PC-3 (cell line): ENCODE results near the gene SAMSN1. TPM values are rescaled to one million over a fixed set of nuclear protein-coding genes. Genes with fewer than 3 reads are reported as not detected.

Experiments used
- ATAC-seq: fragments of 200-7000 bp; cut with Tn5 transposase; 2 replicates; pipeline ENCODE4 v1.9.1; 2020; ENCODE audit warnings: mild to moderate bottlenecking, moderate library complexity
- BruUV-seq: library from RNA; stranded (reverse); fragments of 400-500 nt; replicated peaks from 2 replicates; lab custom pipeline; 2021; lab: Mats Ljungman, UMichigan
- CTCF ChIA-PET: fragments of 300-600 bp; sonication (Branson Sonifier 250); formaldehyde crosslinking; loops from one replicate; lab custom pipeline; 2022; ENCODE audit warnings: antibody characterized with exemption; lab: Charles Lee
- POLR2A ChIA-PET: fragments of 300-600 bp; sonication (Branson Sonifier 250); formaldehyde crosslinking; loops from one replicate; lab custom pipeline; 2022; ENCODE audit warnings: antibody characterized with exemption; ENCODE audit not compliant: unreplicated experiment; lab: Charles Lee
- DNase-seq: peaks from one replicate; pipeline ENCODE4 v3.0.0-alpha.2; 2015
- H2AFZ ChIP-seq: fragments of 300-600 bp; sonication (generic); 2 replicates; pipeline ENCODE4 v1.6.0; 2016; ENCODE audit warnings: antibody characterized with exemption, low read length
- H3F3A ChIP-seq: fragments of 300-600 bp; sonication (generic); one replicate; pipeline ENCODE4 v1.6.0; 2017; ENCODE audit warnings: antibody characterized with exemption, low read length, control low read depth, mild to moderate bottlenecking; ENCODE audit not compliant: unreplicated experiment
- H3K27ac ChIP-seq: fragments of 300-600 bp; sonication (generic); 2 replicates; pipeline ENCODE4 v1.5.1; 2016; ENCODE audit warnings: mild to moderate bottlenecking, low read length
- H3K27me3 ChIP-seq: fragments of 300-600 bp; sonication (generic); 2 replicates; pipeline ENCODE4 v1.6.1; 2016; ENCODE audit warnings: low read length, mixed read lengths
- H3K36me3 ChIP-seq: fragments of 300-600 bp; sonication (generic); 2 replicates; pipeline ENCODE4 v1.6.1; 2016; ENCODE audit warnings: low read depth, mixed run types, low read length, mixed read lengths
- H3K4me1 ChIP-seq: fragments of 300-600 bp; sonication (generic); 2 replicates; pipeline ENCODE4 v1.5.1; 2016; ENCODE audit warnings: low read length; ENCODE audit not compliant: insufficient read depth
- H3K4me2 ChIP-seq: fragments of 300-600 bp; sonication (generic); 2 replicates; pipeline ENCODE4 v1.6.0; 2016; ENCODE audit warnings: low read length
- H3K4me3 ChIP-seq: fragments of 300-600 bp; sonication (generic); 2 replicates; pipeline ENCODE4 v1.5.1; 2016; ENCODE audit warnings: mild to moderate bottlenecking, low read length, mixed read lengths
- H3K79me2 ChIP-seq: fragments of 300-600 bp; sonication (generic); 2 replicates; pipeline ENCODE4 v1.6.1; 2017; ENCODE audit warnings: low read length, mixed read lengths
- H3K9ac ChIP-seq: fragments of 300-600 bp; sonication (generic); 2 replicates; pipeline ENCODE4 v1.6.0; 2016; ENCODE audit warnings: mild to moderate bottlenecking, low read length
- H3K9me2 ChIP-seq: fragments of 300-600 bp; sonication (generic); replicated peaks from 2 replicates; pipeline ENCODE4 v1.6.1; 2016; ENCODE audit warnings: mixed run types, low read length, mixed read lengths
- H3K9me3 ChIP-seq: fragments of 300-600 bp; sonication (generic); 2 replicates; pipeline ENCODE4 v1.6.1; 2016; ENCODE audit warnings: low read length, mixed read lengths
- H4K20me1 ChIP-seq: fragments of 300-600 bp; sonication (generic); 2 replicates; pipeline ENCODE4 v1.6.1; 2016; ENCODE audit warnings: low read length, mixed read lengths
- EZH2 ChIP-seq: fragments of 300-600 bp; sonication (generic); IDR thresholded peaks from one replicate; pipeline ENCODE4 v1.6.1; 2017; ENCODE audit warnings: antibody characterized with exemption, mild to moderate bottlenecking, low read length; ENCODE audit not compliant: unreplicated experiment
- EZH2phosphoT487 ChIP-seq: fragments of 300-600 bp; sonication (generic); IDR thresholded peaks from 2 replicates; pipeline ENCODE4 v1.6.1; 2018; ENCODE audit warnings: mild to moderate bottlenecking, antibody characterized with exemption, low read length, borderline replicate concordance
- intact Hi-C: fragments of 100-400 bp; cut with micrococcal nuclease; formaldehyde crosslinking; loops from 2 replicates; pipeline ENCODE4 v1.9.0; 2023
- total RNA-seq: library from RNA; depleted of rRNA; stranded (reverse); fragments of >200 nt; gene quantifications from 2 replicates; pipeline ENCODE4 v1.2.3, GENCODE V29; 2014
- TF ChIP-seq, protein P1 (sequence below): fragments of 300-600 bp; sonication (generic); conservative IDR thresholded peaks from 2 replicates; pipeline ENCODE4 v1.5.1; 2017; ENCODE audit warnings: antibody characterized with exemption, low read depth, mild to moderate bottlenecking, low read length

The SAMSN1 gene
- total RNA-seq, 1 experiment from 2014 or later, result not detected

DNA sequence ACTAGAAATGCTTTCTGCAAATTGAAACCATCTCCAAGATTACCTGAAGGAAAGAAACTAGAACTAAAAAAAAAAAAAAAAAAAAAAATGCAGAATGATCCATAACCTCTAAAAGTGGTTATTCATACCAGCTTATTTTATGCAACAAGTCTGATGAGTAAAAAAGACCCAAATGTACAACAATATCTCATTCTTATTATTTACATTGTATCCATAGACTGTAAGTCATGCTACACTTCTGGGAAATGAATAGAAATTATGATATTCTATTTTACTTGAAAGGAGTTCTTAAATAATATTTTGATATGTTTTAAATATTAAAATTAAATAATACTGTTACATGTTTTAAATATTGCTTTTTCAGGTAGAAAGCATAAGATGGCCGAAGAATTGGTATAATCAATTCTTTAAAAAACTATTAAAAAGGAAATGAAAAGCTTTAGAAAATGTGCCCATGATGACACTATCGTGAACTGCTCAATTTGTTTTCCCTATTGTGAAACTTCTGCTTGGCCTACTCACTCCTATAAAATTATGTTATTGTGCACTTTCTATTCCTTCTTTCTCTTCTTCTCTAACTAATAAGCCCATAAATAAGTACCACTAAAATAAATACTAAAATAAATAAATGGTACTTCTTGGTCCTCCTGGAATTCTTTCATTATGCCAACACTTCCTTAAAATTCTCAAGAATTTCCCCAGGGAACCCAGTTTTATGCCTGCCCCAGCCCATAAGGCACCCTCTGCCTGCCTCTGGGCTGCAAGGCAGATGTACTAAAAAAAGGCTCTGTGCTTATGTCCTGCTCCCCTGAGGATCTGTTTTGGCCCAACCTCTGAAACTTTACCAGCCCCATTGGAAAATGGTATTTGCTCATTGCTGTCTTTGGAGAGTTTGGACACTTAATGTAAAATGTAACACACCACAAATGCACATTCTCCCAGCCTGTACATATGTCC, 18.1 kb downstream of the SAMSN1 start:
- CTCF ChIA-PET, result no interaction called here
- peak overlapping the region; percentile 33 for H2AFZ ChIP-seq
- no TSS peak for BruUV-seq
- H3K4me2 ChIP-seq, result peak overlapping the region; percentile 17; the same call in 1 of the 2 replicates
- H3K9me3 ChIP-seq, result no peaks in the 10 kb centered on the region
- ATAC-seq (no peak), DNase-seq (no peak)
- POLR2A ChIA-PET, result no interaction called here
- H3K36me3 ChIP-seq, result no peaks in the 10 kb centered on the region
- H3K4me1 ChIP-seq, result peaks cover 4% of the 10 kb centered on the region
- no peak overlapping the region for H3K4me3 ChIP-seq
- H3K27me3 ChIP-seq, result peaks cover 14% of the 10 kb centered on the region
- intact Hi-C loops, result no loop called here
- H4K20me1 ChIP-seq, result no peaks in the 10 kb centered on the region
- no peak overlapping the region for H3K27ac ChIP-seq
- no peaks in the 10 kb centered on the region for H3F3A ChIP-seq
- no peaks in the 10 kb centered on the region for H3K9me2 ChIP-seq
- no peaks in the 10 kb centered on the region for H3K79me2 ChIP-seq
- H3K9ac ChIP-seq, result no peak overlapping the region
- TF ChIP-seq, protein P1, sequence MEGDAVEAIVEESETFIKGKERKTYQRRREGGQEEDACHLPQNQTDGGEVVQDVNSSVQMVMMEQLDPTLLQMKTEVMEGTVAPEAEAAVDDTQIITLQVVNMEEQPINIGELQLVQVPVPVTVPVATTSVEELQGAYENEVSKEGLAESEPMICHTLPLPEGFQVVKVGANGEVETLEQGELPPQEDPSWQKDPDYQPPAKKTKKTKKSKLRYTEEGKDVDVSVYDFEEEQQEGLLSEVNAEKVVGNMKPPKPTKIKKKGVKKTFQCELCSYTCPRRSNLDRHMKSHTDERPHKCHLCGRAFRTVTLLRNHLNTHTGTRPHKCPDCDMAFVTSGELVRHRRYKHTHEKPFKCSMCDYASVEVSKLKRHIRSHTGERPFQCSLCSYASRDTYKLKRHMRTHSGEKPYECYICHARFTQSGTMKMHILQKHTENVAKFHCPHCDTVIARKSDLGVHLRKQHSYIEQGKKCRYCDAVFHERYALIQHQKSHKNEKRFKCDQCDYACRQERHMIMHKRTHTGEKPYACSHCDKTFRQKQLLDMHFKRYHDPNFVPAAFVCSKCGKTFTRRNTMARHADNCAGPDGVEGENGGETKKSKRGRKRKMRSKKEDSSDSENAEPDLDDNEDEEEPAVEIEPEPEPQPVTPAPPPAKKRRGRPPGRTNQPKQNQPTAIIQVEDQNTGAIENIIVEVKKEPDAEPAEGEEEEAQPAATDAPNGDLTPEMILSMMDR, result no peak
- TF ChIP-seq EZH2, result no peak
- TF ChIP-seq EZH2phosphoT487, result no peak

DNA sequence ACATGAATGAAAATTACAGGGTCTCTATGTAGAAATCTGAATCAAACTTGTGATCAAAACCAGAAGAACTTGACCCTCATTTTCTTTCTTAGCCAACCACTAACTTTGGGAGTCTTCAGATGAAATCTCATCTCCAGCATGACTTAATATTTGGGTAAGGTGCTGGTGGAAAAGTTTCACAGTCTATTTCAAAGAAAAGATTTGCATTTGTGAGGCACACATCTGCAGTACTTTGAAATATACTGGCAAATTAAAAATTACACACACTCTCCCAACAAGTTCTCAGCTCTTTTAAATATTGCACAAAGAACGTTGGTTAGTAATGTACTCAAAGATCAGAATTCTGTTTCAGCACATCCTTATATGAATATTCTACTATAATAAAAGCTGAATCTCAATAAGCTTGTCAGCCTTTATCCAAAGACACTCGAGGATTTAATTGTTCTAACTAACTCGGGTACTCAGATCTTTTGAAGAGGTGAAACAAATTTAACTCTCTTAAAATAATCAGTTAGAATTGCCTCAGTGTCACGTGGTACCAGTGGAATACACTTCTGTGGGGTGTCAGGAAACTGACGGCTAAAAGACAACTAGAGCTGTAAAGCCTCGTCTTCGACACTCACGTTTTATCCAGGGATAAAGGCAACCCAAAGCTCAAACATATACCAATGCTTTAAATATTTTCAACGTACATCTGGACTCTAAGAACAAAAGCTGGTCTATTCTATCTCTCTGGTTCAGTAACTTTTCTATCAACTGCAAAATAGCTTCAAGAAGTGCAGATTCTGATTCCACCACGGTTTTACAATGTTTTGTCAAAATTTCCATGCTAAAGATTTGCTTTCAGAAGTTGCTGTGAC, 19.0 kb downstream of the SAMSN1 start:
- Histone ChIP-seq H3K36me3 (no peaks in the 10 kb centered on the region), H3K9me3 (no peaks in the 10 kb centered on the region), H3K9ac (no peak overlapping the region), H3F3A (no peaks in the 10 kb centered on the region), H3K4me2 (peak overlapping the region; percentile 34; the same call in 1 of the 2 replicates), H3K79me2 (no peaks in the 10 kb centered on the region), H3K4me3 (no peak overlapping the region), H3K9me2 (no peaks in the 10 kb centered on the region), H3K27me3 (peaks cover 14% of the 10 kb centered on the region), H4K20me1 (no peaks in the 10 kb centered on the region), H3K4me1 (peaks cover under 1% of the 10 kb centered on the region; the same call in 1 of the 2 replicates), H3K27ac (no peak overlapping the region), H2AFZ (peak overlapping the region; percentile 33)
- ATAC-seq (no peak), DNase-seq (no peak)
- CTCF ChIA-PET, result no interaction called here
- POLR2A ChIA-PET, result no interaction called here
- TF ChIP-seq, protein P1, result no peak
- no peak for TF ChIP-seq EZH2phosphoT487
- no peak for TF ChIP-seq EZH2
- no TSS peak for BruUV-seq
- intact Hi-C loops, result no loop called here
